HG02973 (cell line): ENCODE data around the gene MYBPH.

Source experiments
- ATAC-seq: cut with Tn5 transposase; IDR thresholded peaks from one replicate; pipeline ENCODE4 v1.9.1; 2021; ENCODE audit warnings: moderate library complexity; ENCODE audit not compliant: unreplicated experiment

Gene MYBPH

DNA sequence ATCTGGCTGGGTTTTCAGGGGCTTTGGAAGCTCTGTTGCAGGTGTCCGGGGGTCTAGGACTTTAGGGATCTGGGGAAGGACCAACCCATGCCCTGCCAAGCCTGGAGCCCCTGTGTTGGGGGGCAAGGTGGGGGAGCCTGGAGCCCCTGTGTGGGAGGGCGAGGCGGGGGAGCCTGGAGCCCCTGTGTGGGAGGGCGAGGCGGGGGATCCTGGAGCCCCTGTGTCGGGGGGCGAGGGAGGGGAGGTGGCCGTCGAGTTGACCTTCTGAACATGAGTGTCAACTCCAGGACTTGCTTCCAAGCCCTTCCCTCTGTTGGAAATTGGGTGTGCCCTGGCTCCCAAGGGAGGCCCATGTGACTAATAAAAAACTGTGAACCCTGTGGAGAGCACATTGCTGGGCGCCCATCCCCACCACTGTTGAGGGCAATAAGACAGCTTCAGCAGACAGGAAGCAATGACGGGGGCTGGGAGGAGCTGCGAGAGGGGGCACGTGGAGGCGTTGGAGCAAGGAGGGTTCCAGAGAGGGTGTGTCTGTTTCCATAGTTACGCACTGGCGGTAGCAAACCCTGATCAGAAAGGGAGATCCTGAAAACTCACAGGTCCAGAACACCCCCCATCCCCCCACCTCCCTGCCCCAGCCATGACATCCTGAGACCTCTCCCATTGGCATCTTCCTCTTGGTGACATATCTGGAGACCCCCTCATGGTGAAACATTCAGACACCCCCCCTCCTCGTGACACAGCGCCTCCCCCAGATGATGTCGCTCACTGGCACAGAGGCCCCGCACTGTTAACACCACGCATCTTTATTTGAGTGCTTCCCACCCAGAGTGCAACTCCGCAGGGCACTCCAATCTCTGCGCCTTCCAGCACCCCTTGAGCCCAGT, 8.4 kb downstream of the MYBPH start:
- ATAC-seq = no peak

DNA sequence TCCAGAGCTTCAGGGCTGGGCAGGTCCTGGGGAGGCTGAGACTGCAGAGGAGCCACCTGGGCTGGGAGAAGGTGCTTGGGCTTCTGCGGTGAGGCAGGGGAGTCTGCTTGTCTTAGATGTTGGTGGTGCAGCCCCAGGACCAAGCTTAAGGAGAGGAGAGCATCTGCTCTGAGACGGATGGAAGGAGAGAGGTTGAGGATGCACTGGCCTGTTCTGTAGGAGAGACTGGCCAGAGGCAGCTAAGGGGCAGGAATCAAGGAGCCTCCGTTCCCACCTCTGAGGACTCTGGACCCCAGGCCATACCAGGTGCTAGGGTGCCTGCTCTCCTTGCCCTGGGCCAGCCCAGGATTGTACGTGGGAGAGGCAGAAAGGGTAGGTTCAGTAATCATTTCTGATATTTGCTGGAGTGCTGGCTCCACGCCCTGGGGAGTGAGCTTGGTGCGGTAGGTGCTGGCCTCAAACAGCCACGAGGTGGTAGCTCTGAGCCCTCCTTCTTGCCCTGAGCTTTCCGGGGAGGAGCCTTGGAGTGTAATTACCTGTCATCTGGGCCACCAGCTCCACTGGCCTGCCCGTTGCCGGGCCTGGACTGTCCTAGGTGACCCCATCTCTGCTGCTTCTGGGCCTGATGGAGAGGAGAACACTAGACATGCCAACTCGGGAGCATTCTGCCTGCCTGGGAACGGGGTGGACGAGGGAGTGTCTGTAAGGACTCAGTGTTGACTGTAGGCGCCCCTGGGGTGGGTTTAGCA, 9.3 kb downstream of the MYBPH start:
- no peak for ATAC-seq

DNA sequence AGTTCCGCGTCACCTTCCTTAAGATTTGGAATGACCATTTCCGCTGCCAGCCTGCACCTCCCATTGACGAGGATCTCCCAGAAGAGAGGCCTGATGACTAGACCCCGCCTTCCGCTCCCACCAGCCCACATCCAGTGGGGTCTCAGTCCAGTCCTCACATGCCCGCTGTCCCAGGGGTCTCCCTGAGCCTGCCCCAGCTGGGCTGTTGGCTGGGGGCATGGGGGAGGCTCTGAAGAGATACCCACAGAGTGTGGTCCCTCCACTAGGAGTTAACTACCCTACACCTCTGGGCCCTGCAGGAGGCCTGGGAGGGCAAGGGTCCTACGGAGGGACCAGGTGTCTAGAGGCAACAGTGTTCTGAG, 9.8 kb downstream of the MYBPH start:
- ATAC-seq = no peak

DNA sequence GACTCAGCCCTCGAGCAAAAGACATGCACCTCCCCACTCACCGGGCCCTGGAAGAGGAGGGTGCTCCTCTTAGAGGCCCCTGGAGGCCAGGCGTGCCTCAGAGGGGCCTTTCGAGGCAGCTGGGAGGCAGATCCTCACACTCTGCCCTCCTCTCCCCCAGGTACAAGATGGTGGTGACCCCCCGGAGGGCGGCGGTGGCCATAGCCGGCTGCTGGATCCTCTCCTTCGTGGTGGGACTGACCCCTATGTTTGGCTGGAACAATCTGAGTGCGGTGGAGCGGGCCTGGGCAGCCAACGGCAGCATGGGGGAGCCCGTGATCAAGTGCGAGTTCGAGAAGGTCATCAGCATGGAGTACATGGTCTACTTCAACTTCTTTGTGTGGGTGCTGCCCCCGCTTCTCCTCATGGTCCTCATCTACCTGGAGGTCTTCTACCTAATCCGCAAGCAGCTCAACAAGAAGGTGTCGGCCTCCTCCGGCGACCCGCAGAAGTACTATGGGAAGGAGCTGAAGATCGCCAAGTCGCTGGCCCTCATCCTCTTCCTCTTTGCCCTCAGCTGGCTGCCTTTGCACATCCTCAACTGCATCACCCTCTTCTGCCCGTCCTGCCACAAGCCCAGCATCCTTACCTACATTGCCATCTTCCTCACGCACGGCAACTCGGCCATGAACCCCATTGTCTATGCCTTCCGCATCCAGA, 10.4 kb downstream of the MYBPH start:
- ATAC-seq = no peak

DNA sequence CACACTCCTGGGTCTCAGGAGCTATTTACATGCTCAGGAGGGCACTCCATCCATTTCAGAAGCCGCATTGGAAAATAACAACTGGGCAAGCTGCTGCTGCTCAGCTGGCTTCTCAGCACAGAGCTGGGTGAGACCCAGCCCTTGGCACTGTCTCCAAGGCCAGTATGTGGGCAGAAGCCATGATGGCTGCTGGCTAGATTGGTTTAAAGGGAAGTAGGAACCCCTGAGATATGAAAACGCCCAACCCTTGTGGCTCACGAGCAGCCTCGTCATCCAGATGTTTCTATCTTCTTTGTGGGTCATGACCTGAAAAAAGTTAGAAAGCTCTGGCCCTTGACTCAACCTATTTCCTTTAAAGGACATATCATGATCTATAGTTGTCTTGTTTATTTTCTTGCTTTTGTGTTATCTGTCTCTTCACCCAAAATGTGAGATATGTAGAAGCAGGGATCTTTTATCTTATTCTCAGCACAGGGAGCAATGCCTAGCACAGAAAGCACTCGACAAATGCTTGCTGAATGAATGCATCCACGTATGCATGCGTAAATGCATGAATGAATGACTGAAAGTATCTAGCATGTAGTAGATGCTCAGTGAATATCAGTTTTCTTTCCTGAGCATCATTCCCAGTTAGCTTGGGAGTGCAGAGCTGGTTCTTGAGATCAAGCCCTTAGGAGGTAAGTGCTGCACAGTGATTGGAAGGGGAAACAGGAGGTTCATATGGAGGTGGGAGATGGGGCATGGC, 11.6 kb downstream of the MYBPH start:
- ATAC-seq = no peak

DNA sequence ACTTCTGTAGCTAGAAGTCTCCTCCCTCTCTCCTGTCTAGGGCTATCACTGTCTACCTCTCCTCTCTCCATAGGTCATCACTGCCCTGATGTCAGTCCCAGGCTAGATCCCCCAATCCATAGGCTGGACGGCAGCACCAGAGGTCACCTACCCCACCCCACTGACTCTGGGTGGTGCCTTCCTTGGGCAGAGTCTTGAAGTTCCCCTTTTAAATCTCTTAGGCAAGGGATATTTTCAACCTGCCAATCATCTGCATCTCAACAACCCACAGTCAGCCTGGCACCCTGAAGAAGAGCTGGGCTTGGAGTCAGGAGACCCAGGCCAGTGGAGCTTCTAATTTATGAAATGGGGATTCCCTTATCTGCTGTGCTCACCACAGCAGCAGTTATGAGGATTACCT, 13.2 kb downstream of the MYBPH start:
- no peak for ATAC-seq

DNA sequence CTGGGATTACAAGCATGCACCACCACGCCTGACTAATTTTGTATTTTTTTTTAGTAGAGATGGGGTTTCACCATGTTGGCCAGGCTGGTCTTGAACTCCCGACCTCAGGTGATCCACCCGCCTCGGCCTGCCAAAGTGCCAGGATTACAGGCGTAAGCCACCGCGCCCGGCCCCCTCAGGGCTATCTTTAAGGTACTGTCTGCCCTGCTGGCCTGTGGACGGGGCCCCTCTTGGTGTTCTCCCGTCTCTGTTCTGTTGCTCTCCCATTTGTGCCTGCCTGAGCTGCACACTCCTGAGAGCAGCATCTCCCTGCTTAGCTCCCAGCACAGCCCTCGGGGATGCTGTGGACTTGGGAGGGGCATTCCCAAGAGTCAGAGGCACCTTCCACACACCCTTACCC, 13.9 kb downstream of the MYBPH start:
- no peak for ATAC-seq

DNA sequence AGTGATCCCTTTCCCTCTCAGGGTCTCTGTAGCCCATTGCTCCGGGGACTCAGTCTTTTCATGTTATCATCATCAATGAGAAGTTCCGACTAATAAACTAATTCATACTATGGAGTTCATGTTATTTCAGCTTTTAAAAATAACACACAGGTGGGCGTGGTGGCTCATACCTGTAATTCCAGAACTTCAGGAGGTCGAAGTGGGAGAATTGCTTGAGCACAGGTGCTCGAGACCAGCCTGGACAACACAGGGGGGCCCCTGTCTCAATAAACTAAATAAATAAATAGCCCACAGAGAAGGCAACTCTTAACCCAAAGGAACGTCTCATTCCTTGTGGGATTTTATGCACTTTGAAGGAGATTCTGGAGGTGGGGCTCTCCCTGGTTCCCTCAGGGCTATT, 14.5 kb downstream of the MYBPH start:
- ATAC-seq = no peak

DNA sequence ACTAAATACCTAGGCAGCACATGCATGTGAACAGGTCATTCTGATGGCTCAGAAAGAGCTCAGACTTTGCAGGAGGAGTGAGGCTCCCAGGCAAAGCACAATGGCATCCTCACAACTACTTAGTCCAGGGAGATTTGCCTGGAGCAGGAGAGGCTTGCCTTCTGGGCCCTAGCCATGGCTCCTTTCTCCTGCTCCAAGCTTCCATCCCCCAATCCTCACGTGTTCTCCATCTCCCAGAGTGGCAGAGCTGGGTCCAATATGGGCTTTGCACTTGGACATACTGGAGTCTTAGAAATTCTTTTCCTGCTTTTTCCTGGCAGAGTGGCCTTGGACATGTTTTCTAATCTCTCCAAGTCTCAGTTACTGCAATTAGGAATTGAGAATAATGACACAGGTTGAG, 15.8 kb downstream of the MYBPH start:
- ATAC-seq = no peak

DNA sequence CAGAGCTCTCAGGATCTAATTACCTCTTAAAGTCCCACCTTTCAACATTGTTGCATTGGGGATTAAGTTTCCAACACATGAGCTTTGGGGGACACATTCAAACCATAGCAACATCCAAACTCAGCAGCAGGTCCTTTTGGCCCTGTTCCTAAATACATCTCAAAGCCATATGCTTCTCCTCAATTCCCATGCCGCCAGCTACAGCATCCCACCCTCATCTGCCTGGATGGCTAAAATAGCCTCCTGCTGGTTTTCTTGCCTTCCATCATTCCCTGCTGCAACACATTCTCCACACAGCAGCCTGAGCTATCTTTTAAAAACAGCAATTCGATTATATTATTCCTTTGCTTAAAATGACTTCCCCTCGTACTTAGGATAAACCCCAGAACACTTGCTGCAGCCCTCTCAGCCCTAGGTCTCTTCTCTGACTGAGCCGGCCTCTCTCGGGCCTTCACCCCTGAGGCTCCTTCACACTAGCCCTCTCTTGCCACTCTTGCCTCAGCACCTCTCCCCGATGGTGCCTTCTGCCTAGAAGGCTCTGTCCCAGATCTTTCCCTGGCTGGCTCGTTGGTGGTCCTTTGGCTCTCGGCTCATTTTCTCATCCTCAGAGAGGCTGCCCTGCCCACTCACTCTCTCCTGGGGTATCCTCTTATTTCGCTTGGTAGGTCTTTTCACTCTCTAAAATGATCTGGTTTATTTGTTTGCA, 16.5 kb downstream of the MYBPH start:
- ATAC-seq = no peak

DNA sequence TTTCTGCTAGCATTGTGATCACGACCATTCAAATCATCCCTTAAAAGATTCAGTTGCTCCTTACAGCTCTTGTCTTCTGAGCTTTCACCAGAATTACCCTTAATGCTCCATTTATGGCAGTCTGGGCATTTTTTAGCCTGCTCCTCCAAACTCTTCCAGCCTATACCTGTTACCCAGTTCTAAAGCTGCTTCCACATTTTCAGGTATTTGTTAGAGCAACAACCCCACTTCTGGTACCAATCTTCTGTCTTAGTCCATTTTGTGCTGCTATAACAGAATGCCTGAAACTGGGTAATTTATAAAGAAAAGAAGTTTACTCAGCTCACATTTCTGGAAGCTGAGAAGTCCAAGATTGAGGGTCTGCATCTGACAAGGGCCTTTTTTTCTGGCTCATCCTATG, 17.2 kb downstream of the MYBPH start:
- ATAC-seq = no peak

DNA sequence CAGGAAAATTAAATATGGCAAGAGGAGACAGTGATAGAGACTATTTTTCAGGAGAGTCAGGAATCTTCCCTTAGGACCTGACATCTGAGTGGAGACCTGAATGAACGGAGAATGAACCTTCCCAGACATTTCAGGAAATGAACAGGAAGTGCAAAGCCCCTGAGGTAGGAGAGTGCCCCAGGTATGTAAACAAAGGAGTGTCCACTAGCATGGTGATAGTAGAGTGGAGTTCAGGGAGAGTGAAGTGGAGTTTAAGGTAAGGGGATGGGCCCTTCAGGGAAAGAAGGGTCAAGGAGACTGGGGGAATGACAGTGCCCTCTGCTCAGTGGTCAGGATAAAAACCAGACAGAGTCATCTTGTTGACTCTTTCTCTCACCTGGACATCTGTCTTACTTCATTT, 19.3 kb downstream of the MYBPH start:
- no peak for ATAC-seq

DNA sequence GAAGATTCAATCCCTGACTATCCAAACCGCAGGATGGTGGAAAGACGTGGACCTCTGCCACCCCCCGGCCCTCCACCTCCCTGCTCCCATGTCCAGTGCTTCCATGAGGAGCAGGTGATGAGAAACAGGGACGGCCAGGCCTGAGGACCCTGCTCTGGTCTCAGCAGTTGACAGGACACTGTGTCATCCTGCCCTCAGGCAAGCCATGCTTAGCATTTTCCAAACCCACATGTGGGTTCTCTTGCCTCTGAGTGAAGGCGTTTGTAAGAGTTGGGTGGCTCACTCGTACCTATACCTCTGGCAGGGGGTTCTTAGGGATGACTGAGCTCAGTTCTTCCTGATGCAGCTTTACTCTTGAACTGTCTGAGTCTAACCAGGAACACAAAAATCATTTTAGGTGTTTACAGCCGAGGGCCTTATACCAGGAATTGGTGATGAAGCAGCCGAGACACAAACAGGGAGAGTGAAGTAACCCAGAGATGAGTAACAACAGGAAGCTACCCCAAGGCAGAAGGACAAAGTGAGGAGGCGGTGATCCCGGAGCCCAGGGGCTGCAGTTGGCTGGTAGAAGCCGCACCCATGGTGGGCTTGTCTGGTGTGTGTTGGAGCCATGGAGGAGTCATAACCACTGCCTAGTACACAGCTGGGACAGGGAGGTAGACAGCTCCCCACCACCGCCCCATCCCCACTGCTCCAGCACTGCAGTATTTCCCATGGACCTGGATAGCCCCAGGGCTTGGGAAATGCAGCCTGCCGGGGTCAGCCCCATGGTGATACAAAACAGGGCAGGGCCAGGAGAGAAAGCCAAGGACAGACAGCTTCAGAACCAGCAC, 21.4 kb downstream of the MYBPH start:
- ATAC-seq = no peak

DNA sequence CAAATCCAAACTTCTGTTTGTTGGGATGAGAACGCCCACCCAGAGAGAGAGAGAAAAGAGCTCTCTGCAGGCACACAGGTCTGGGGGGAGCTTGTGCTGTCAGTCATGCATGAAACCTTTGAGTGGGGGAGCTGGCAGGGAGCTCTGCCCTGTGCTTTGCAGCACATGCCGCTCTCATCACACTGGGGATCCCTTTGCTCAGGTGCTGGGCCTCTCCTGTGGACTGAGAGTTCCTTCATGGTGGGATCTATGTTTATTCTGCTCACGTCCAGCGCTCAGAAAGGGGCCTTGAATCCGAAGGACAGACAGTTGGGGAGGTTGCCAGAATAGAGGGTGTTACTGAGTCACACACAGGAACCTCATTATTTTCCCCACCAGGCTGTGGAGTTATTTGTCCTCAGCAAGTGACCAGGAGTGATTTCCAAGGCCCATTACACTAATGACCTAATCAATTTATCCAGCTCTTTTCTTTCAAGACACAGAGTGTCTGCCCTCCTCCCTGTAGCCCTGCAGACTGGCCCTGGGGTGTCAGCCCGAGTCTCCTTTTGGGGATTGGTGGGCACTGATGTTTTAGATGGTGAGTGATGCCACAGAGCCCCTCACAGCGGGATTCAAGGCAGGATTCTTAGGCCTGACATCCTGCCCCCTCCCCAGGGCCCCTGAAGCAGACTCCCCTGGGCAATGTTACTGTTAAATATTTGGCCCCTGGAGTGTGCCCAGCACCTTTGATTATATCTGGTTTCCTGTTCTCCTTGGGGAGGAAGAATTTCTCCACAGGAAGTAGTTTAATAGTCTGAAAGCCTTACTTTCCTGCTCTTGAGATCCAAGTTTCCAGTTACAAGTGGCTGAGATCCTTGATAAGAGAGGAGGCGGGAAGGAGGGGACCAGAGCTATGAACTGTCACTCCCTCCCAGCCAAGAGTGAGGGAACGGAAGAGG, 22.3 kb downstream of the MYBPH start:
- ATAC-seq = no peak

DNA sequence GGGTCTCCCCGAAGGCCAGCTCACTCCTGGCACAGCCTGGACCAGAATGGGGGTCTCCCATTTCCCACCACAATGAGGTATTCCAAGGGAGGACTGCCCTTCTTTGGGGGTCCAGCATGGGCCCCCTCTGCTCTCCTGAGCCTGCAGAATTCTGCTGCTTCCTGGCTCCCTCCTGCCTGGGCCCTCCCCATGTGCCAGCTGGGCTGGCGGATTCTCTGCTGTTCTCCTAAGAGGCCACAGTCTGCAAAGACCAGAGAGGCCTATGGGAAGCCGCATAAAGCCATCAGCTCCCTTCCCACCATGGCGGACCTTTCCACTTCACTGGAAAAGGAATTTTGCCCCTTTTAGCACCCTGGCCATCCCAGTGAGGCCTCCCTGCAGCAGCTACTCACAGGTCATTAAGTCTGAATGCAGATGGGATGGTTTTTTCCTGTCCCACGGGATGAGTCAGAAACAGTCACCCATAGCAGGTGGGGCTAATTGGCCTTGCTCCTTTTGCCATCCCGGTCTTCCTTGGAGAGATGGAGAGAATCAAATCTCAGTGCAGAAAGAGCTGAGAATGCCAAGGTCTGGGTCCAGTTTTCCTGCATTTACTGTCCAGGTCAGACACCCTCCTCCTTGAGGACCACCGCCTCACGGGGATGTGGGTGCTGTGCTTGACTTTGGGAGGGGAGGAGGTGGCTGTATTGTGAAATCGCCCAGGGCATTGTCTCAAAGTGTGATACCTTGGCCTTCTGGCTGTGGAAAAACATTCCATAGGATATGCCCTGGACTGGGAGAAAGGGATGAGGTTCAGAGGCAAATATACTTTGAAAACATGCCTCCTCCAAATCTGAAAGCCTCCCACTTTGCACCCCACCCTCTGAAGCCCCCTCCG, 23.2 kb downstream of the MYBPH start:
- ATAC-seq = no peak

DNA sequence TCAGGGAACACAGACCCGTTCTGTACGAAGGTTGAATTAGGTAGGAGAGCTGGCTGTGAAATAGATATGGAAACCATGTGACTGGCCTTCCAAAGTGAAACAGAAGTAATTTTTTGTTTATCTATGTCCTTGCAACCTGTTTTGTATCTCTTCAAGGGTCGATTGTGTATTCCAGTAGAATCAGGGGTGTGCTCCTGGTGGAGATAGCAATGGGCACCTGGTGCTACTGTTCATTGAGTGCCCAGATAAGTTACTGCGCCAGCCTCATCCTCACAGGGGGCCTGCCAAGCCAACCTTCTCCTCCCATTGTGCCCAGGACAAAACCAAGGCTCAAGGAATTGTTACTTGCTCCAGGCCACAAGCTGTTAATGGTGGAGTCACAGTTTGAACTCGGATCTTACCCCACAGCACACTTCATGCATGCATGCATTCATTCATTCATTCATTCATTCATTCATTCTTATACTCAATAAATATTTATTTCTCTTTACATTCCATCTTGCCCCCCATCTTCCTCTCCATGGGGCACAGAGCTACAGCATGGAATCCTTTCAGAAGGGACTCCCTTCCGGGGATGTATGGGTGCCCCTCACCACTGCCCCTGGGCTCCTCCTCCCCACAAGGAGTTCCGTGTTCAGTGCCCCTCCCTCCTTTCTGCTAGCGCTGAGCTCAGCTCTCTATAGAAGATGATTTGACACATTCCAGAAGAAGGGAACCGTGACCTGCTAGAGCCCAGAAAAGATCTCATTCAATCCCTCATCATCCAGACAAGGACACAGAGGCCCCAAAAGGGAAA, 24.1 kb downstream of the MYBPH start:
- no peak for ATAC-seq
